GM23338 (cell line): ENCODE data around the gene SDC3. TPM values are rescaled to one million over a fixed set of nuclear protein-coding genes. Genes with fewer than 3 reads are reported as not detected.

Source experiments
- ATAC-seq: fragments of 200-7000 bp; cut with Tn5 transposase; 3 replicates; pipeline ENCODE4 v1.9.1; 2020
- DNase-seq: peaks from one replicate; pipeline ENCODE4 v3.0.0-alpha.2; 2015; ENCODE audit warnings: low spot score
- H2AFZ ChIP-seq: fragments of 200-600 bp; sonication (generic); 2 replicates; pipeline ENCODE4 v1.8.0; 2016; ENCODE audit warnings: antibody characterized with exemption, mild to moderate bottlenecking, moderate library complexity
- H3F3A ChIP-seq: fragments of 200-600 bp; sonication (generic); replicated peaks from 2 replicates; pipeline ENCODE4 v1.8.0; 2017; ENCODE audit warnings: antibody characterized with exemption, mixed run types, low read depth
- H3K27ac ChIP-seq: fragments of 200-600 bp; sonication (generic); 2 replicates; pipeline ENCODE4 v1.6.1; 2016; ENCODE audit warnings: low read depth
- H3K27me3 ChIP-seq: fragments of 200-600 bp; sonication (generic); 2 replicates; pipeline ENCODE4 v1.8.0; 2016; ENCODE audit warnings: mild to moderate bottlenecking, mixed run types, moderate library complexity; ENCODE audit not compliant: insufficient read depth
- H3K36me3 ChIP-seq: fragments of 200-600 bp; sonication (generic); 2 replicates; pipeline ENCODE4 v1.8.0; 2016; ENCODE audit warnings: mild to moderate bottlenecking; ENCODE audit not compliant: insufficient read depth
- H3K4me1 ChIP-seq: fragments of 200-600 bp; sonication (generic); 2 replicates; pipeline ENCODE4 v1.8.0; 2016; ENCODE audit warnings: mild to moderate bottlenecking, moderate library complexity; ENCODE audit not compliant: insufficient read depth
- H3K4me2 ChIP-seq: fragments of 200-600 bp; sonication (generic); 2 replicates; pipeline ENCODE4 v1.7.1; 2017; ENCODE audit warnings: mixed run types
- H3K4me3 ChIP-seq: fragments of 200-600 bp; sonication (generic); 2 replicates; pipeline ENCODE4 v1.6.1; 2016; ENCODE audit warnings: mixed run types
- H3K79me2 ChIP-seq: fragments of 200-600 bp; sonication (generic); replicated peaks from 2 replicates; pipeline ENCODE4 v1.8.0; 2017; ENCODE audit warnings: mild to moderate bottlenecking; ENCODE audit not compliant: insufficient read depth
- H3K9me2 ChIP-seq: fragments of 200-600 bp; sonication (generic); 2 replicates; pipeline ENCODE4 v1.8.0; 2017; ENCODE audit not compliant: insufficient read depth
- H4K20me1 ChIP-seq: fragments of 200-600 bp; sonication (generic); replicated peaks from 2 replicates; pipeline ENCODE4 v1.8.0; 2017; ENCODE audit warnings: mild to moderate bottlenecking; ENCODE audit not compliant: insufficient read depth
- H3K27ac Mint-ChIP-seq: 2 replicates; pipeline ENCODE4 v1.8.0; 2020; ENCODE audit warnings: inconsistent platforms, mild to moderate bottlenecking, moderate library complexity, mixed read lengths
- H3K27me3 Mint-ChIP-seq: 3 replicates; pipeline ENCODE4 v1.8.0; 2022; ENCODE audit warnings: low read depth, mild to moderate bottlenecking, moderate library complexity, mixed read lengths, inconsistent platforms; ENCODE audit not compliant: insufficient read depth, poor library complexity
- H3K36me3 Mint-ChIP-seq: 3 replicates; pipeline ENCODE4 v1.8.0; 2021; ENCODE audit warnings: low read depth, mild to moderate bottlenecking, inconsistent platforms, moderate library complexity, mixed read lengths
- H3K4me1 Mint-ChIP-seq: 3 replicates; pipeline ENCODE4 v1.8.0; 2020; ENCODE audit warnings: mild to moderate bottlenecking, inconsistent platforms, mixed read lengths
- H3K4me3 Mint-ChIP-seq: 3 replicates; pipeline ENCODE4 v1.8.0; 2021; ENCODE audit warnings: moderate library complexity, mild to moderate bottlenecking, inconsistent platforms, mixed read lengths
- H3K9me3 Mint-ChIP-seq: 3 replicates; pipeline ENCODE4 v1.8.0; 2020; ENCODE audit warnings: moderate library complexity, mild to moderate bottlenecking, inconsistent platforms, mixed read lengths
- CREB1 ChIP-seq: fragments of 250-450 bp; sonication (Bioruptor Pico); IDR thresholded peaks from 2 replicates; pipeline ENCODE4 v1.5.0; 2020; ENCODE audit warnings: low read depth, mild to moderate bottlenecking, moderate library complexity
- NANOG ChIP-seq: IDR thresholded peaks from 2 replicates; pipeline ENCODE4 v1.6.1; 2016; ENCODE audit warnings: antibody characterized with exemption, borderline replicate concordance
- STAT1 ChIP-seq: IDR thresholded peaks from one replicate; pipeline ENCODE4 v1.6.1; 2016; ENCODE audit warnings: antibody characterized with exemption; ENCODE audit not compliant: unreplicated experiment
- polyA plus RNA-seq: library from polyadenylated mRNA; unstranded; fragments of >200 nt; fragmentation: Nextera tagmentation; extraction: Ambion mirVana; gene quantifications from 2 replicates; pipeline ENCODE4 v1.2.1, GENCODE V29; 2016
- total RNA-seq: library from RNA; depleted of rRNA; stranded (reverse); fragments of >200 nt; shearing (Covaris generic); gene quantifications from 2 replicates; pipeline ENCODE4 v1.2.3, GENCODE V29; 2014
- TF ChIP-seq, protein P1 (sequence below): fragments of 250-450 bp; sonication (Bioruptor Pico); IDR thresholded peaks from 2 replicates; pipeline ENCODE4 v1.5.0; 2020; ENCODE audit warnings: mild to moderate bottlenecking, moderate library complexity
- TF ChIP-seq, protein P2 (sequence below): IDR thresholded peaks from 2 replicates; pipeline ENCODE4 v1.6.1; 2016; ENCODE audit warnings: antibody characterized with exemption

The SDC3 gene
- total and polyA plus RNA-seq, 2 experiments from 2014 or later, result 5.2 to 29.7 TPM

DNA sequence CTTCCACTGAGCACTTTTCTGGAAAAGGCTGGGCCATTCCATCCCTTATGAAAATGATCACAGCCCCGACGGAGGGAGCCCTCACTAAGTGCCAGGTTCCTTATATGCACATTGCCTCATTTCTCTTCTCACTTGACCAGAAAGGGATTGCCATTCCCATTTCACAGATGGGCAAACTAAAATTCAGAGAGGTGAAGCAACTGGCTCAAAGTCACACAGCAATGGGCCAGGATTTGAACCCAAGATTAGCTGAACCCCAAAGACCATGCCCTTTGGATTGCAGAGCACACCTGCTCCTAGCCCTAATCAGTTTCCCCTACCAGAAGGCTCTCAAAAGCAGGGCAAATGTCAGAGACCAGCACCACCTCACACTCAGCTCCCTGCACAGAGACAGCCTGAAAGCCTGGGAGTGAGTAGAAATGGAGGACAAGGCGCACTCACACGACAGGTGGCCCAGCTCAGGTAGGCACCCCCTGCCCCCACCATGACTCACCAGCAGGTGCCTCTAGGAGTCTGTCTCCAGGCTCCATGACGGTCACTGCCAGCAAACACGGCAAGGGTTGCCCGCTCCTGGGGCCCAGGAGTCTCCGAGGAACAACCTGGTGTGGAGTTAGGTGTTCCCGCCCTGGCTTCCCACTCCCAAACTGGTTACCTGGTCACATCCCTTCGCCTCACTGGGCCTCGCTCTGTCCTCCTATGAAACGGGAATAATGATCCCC lies 21.7 kb downstream of the SDC3 start (continued):
- TF ChIP-seq, protein P1, sequence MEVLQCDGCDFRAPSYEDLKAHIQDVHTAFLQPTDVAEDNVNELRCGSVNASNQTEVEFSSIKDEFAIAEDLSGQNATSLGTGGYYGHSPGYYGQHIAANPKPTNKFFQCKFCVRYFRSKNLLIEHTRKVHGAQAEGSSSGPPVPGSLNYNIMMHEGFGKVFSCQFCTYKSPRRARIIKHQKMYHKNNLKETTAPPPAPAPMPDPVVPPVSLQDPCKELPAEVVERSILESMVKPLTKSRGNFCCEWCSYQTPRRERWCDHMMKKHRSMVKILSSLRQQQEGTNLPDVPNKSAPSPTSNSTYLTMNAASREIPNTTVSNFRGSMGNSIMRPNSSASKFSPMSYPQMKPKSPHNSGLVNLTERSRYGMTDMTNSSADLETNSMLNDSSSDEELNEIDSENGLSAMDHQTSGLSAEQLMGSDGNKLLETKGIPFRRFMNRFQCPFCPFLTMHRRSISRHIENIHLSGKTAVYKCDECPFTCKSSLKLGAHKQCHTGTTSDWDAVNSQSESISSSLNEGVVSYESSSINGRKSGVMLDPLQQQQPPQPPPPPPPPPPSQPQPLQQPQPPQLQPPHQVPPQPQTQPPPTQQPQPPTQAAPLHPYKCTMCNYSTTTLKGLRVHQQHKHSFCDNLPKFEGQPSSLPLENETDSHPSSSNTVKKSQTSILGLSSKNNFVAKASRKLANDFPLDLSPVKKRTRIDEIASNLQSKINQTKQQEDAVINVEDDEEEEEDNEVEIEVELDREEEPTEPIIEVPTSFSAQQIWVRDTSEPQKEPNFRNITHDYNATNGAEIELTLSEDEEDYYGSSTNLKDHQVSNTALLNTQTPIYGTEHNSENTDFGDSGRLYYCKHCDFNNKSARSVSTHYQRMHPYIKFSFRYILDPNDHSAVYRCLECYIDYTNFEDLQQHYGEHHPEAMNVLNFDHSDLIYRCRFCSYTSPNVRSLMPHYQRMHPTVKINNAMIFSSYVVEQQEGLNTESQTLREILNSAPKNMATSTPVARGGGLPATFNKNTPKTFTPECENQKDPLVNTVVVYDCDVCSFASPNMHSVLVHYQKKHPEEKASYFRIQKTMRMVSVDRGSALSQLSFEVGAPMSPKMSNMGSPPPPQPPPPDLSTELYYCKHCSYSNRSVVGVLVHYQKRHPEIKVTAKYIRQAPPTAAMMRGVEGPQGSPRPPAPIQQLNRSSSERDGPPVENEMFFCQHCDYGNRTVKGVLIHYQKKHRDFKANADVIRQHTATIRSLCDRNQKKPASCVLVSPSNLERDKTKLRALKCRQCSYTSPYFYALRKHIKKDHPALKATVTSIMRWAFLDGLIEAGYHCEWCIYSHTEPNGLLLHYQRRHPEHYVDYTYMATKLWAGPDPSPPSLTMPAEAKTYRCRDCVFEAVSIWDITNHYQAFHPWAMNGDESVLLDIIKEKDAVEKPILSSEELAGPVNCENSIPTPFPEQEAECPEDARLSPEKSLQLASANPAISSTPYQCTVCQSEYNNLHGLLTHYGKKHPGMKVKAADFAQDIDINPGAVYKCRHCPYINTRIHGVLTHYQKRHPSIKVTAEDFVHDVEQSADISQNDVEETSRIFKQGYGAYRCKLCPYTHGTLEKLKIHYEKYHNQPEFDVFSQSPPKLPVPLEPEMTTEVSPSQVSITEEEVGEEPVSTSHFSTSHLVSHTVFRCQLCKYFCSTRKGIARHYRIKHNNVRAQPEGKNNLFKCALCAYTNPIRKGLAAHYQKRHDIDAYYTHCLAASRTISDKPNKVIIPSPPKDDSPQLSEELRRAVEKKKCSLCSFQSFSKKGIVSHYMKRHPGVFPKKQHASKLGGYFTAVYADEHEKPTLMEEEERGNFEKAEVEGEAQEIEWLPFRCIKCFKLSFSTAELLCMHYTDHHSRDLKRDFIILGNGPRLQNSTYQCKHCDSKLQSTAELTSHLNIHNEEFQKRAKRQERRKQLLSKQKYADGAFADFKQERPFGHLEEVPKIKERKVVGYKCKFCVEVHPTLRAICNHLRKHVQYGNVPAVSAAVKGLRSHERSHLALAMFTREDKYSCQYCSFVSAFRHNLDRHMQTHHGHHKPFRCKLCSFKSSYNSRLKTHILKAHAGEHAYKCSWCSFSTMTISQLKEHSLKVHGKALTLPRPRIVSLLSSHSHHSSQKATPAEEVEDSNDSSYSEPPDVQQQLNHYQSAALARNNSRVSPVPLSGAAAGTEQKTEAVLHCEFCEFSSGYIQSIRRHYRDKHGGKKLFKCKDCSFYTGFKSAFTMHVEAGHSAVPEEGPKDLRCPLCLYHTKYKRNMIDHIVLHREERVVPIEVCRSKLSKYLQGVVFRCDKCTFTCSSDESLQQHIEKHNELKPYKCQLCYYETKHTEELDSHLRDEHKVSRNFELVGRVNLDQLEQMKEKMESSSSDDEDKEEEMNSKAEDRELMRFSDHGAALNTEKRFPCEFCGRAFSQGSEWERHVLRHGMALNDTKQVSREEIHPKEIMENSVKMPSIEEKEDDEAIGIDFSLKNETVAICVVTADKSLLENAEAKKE (CRISPR knock-in tag), result no peak

DNA sequence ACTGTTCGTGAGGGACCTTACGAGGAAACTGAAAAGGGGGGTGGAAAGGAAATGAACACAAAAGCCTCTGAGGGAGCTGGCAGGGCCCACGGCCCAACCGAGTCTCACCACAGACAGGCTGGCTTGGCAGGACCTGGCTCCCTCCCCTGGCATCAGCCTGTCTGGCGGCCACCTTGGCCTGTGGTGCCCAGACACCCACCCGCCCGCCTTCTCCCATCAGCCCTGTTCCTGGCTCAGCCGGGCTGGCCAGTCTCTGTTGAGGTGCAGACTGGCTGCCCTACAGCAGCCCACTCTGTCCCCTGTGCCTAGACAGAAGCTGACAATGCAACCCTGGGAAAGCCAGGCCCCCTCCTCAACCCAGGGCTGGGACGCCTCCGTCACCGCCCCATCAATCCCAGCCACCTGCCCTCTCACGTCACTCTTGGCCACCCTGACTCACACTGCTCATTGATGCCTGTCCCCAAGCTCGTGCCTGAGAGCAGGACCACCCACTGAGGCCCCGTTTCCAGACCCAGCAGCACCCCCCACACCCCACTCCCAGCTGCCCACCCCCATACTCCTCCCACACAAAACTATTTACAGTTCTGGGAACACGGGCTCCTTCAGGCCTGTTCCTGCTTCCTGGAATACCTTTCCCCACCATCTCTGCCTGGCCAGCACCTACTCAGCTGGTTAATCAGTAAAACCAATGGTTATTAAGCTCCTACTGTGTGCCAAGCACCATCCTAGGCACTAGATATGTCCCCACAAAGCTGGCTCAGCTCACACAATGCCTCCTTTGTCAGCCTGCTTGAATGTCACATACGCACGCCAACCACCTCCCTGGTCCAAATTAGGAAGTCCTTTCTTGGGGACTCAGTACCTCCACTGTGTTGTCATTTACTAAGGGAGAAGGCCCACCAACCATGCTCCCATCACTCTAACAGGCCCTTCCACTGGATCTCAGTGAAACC lies 22.7 kb downstream of the SDC3 start:
- Histone ChIP-seq H3K27ac (no peak overlapping the region), H3K36me3 (no peaks in the 10 kb centered on the region), H3K79me2 (no peaks in the 10 kb centered on the region; the same call in 1 of the 2 replicates), H4K20me1 (peaks cover 2% of the 10 kb centered on the region; the same call in 1 of the 2 replicates), H2AFZ (no peak overlapping the region), H3K4me3 (no peak overlapping the region), H3F3A (no peaks in the 10 kb centered on the region), H3K4me2 (no peak overlapping the region), H3K9me2 (no peaks in the 10 kb centered on the region), H3K4me1 (peaks cover 15% of the 10 kb centered on the region), H3K27me3 (no peaks in the 10 kb centered on the region)
- ATAC-seq (no peak), DNase-seq (no peak)
- Mint-ChIP-seq H3K9me3 (no peaks in the 10 kb centered on the region), H3K4me1 (peaks cover 46% of the 10 kb centered on the region), H3K36me3 (no peaks in the 10 kb centered on the region), H3K27me3 (peaks cover 8% of the 10 kb centered on the region), H3K27ac (peak overlapping the region; percentile 30; the same call in 1 of the 2 replicates), H3K4me3 (no peak overlapping the region)
- TF ChIP-seq STAT1 (no peak), NANOG (no peak), CREB1 (CRISPR knock-in tag) (no peak)
- TF ChIP-seq, protein P2, sequence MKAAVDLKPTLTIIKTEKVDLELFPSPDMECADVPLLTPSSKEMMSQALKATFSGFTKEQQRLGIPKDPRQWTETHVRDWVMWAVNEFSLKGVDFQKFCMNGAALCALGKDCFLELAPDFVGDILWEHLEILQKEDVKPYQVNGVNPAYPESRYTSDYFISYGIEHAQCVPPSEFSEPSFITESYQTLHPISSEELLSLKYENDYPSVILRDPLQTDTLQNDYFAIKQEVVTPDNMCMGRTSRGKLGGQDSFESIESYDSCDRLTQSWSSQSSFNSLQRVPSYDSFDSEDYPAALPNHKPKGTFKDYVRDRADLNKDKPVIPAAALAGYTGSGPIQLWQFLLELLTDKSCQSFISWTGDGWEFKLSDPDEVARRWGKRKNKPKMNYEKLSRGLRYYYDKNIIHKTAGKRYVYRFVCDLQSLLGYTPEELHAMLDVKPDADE, result no peak
